ENCODE results near the gene LYSMD3. TPM values are rescaled to one million over a fixed set of nuclear protein-coding genes. Genes with fewer than 3 reads are reported as not detected.

Gene LYSMD3
- total RNA-seq, 1 donor from 2014 or later, result 13.5 TPM

GRCh38 chr5:90542827-90543519, 13.6 kb upstream of the LYSMD3 start:
- Mint-ChIP-seq H3K27ac (no peak overlapping the region), H3K27me3 (ENCODE audit: low read depth) (peaks cover 35% of the 10 kb centered on the region), H3K36me3 (ENCODE audit: low read depth) (no peaks in the 10 kb centered on the region), H3K4me3 (ENCODE audit: low read depth) (no peak overlapping the region), H3K4me1 (ENCODE audit: low read depth) (no peaks in the 10 kb centered on the region), H3K9me3 (no peaks in the 10 kb centered on the region)
- DNase-seq (ENCODE audit: low spot score), result no peak
- intact Hi-C loops (cut with micrococcal nuclease), result no loop called here

GRCh38 chr5:90534922-90535321, 5.5 kb upstream of the LYSMD3 start:
- H3K27ac Mint-ChIP-seq, result no peak overlapping the region
- H3K36me3 Mint-ChIP-seq (ENCODE audit: low read depth), result no peaks in the 10 kb centered on the region
- H3K4me3 Mint-ChIP-seq (ENCODE audit: low read depth), result no peak overlapping the region
- H3K4me1 Mint-ChIP-seq (ENCODE audit: low read depth), result no peaks in the 10 kb centered on the region
- no peaks in the 10 kb centered on the region for H3K9me3 Mint-ChIP-seq
- DNase-seq (ENCODE audit: low spot score), result no peak
- H3K27me3 Mint-ChIP-seq (ENCODE audit: low read depth), result peaks cover 31% of the 10 kb centered on the region
- intact Hi-C loops (cut with micrococcal nuclease), result loop anchor here (1.0 kb wide), 1 partner anchor 25 kb away; no protein-coding TSS in a partner anchor

GRCh38 chr5:90533794-90534193, 4.4 kb upstream of the LYSMD3 start:
- H3K27ac Mint-ChIP-seq, result no peak overlapping the region
- no peak for DNase-seq (ENCODE audit: low spot score)
- intact Hi-C loops (cut with micrococcal nuclease), result no loop called here
- no peaks in the 10 kb centered on the region for H3K4me1 Mint-ChIP-seq (ENCODE audit: low read depth)
- no peaks in the 10 kb centered on the region for H3K36me3 Mint-ChIP-seq (ENCODE audit: low read depth)
- peaks cover 27% of the 10 kb centered on the region for H3K27me3 Mint-ChIP-seq (ENCODE audit: low read depth)
- no peak overlapping the region for H3K4me3 Mint-ChIP-seq (ENCODE audit: low read depth)
- H3K9me3 Mint-ChIP-seq, result no peaks in the 10 kb centered on the region

- intact Hi-C loops (cut with micrococcal nuclease), result loop anchor here (1.0 kb wide), 1 partner anchor 92 kb away; no protein-coding TSS in a partner anchor
- Mint-ChIP-seq H3K27ac (no peak overlapping the region), H3K4me3 (ENCODE audit: low read depth) (no peak overlapping the region), H3K4me1 (ENCODE audit: low read depth) (peaks cover 19% of the 10 kb centered on the region), H3K27me3 (ENCODE audit: low read depth) (peaks cover 18% of the 10 kb centered on the region), H3K9me3 (no peaks in the 10 kb centered on the region), H3K36me3 (ENCODE audit: low read depth) (peaks cover 11% of the 10 kb centered on the region)
- DNase-seq (ENCODE audit: low spot score), result no peak
Measured at GRCh38 chr5:90530736-90531487, 1.5 kb upstream of the LYSMD3 start.

- peaks cover 19% of the 10 kb centered on the region for H3K4me1 Mint-ChIP-seq (ENCODE audit: low read depth)
- peaks cover 11% of the 10 kb centered on the region for H3K27me3 Mint-ChIP-seq (ENCODE audit: low read depth)
- no peak for DNase-seq (ENCODE audit: low spot score)
- no peaks in the 10 kb centered on the region for H3K9me3 Mint-ChIP-seq
- peaks cover 12% of the 10 kb centered on the region for H3K36me3 Mint-ChIP-seq (ENCODE audit: low read depth)
- H3K4me3 Mint-ChIP-seq (ENCODE audit: low read depth), result peak overlapping the region; percentile 98
- H3K27ac Mint-ChIP-seq, result peak overlapping the region; percentile 95
- intact Hi-C loops (cut with micrococcal nuclease), result loop anchor here (1.0 kb wide), 3 partner anchors 56 to 121 kb away; partner anchors contain the start of genes CETN3, MBLAC2 and POLR3G
Measured at GRCh38 chr5:90529939-90530677, 724 bp upstream of the LYSMD3 start.

- H3K36me3 Mint-ChIP-seq (ENCODE audit: low read depth), result peaks cover 22% of the 10 kb centered on the region
- peak overlapping the region; percentile 98 for H3K4me3 Mint-ChIP-seq (ENCODE audit: low read depth)
- intact Hi-C loops (cut with micrococcal nuclease), result loop anchor here (1.0 kb wide), 2 partner anchors 54 to 119 kb away; partner anchors contain the start of genes CETN3, MBLAC2 and POLR3G
- no peaks in the 10 kb centered on the region for H3K9me3 Mint-ChIP-seq
- H3K4me1 Mint-ChIP-seq (ENCODE audit: low read depth), result peaks cover 19% of the 10 kb centered on the region
- DNase-seq (ENCODE audit: low spot score), result no peak
- peaks cover 8% of the 10 kb centered on the region for H3K27me3 Mint-ChIP-seq (ENCODE audit: low read depth)
- H3K27ac Mint-ChIP-seq, result peak overlapping the region; percentile 67
Measured at GRCh38 chr5:90528601-90529193, 687 bp downstream of the LYSMD3 start.

GRCh38 chr5:90519081-90519480, 10.3 kb downstream of the LYSMD3 start:
- H3K9me3 Mint-ChIP-seq, result no peaks in the 10 kb centered on the region
- peaks cover 53% of the 10 kb centered on the region for H3K36me3 Mint-ChIP-seq (ENCODE audit: low read depth)
- no peak overlapping the region for H3K27ac Mint-ChIP-seq
- no peaks in the 10 kb centered on the region for H3K4me1 Mint-ChIP-seq (ENCODE audit: low read depth)
- intact Hi-C loops (cut with micrococcal nuclease), result no loop called here
- DNase-seq (ENCODE audit: low spot score), result no peak
- no peak overlapping the region for H3K4me3 Mint-ChIP-seq (ENCODE audit: low read depth)
- no peaks in the 10 kb centered on the region for H3K27me3 Mint-ChIP-seq (ENCODE audit: low read depth)

GRCh38 chr5:90518661-90519060, 10.7 kb downstream of the LYSMD3 start:
- H3K27me3 Mint-ChIP-seq (ENCODE audit: low read depth), result no peaks in the 10 kb centered on the region
- intact Hi-C loops (cut with micrococcal nuclease), result no loop called here
- H3K27ac Mint-ChIP-seq, result no peak overlapping the region
- H3K4me1 Mint-ChIP-seq (ENCODE audit: low read depth), result no peaks in the 10 kb centered on the region
- no peaks in the 10 kb centered on the region for H3K9me3 Mint-ChIP-seq
- peaks cover 49% of the 10 kb centered on the region for H3K36me3 Mint-ChIP-seq (ENCODE audit: low read depth)
- DNase-seq (ENCODE audit: low spot score), result no peak
- H3K4me3 Mint-ChIP-seq (ENCODE audit: low read depth), result no peak overlapping the region

- H3K9me3 Mint-ChIP-seq, result no peaks in the 10 kb centered on the region
- no peaks in the 10 kb centered on the region for H3K27me3 Mint-ChIP-seq (ENCODE audit: low read depth)
- H3K4me3 Mint-ChIP-seq (ENCODE audit: low read depth), result no peak overlapping the region
- no peak overlapping the region for H3K27ac Mint-ChIP-seq
- intact Hi-C loops (cut with micrococcal nuclease), result no loop called here
- H3K4me1 Mint-ChIP-seq (ENCODE audit: low read depth), result no peaks in the 10 kb centered on the region
- peaks cover 21% of the 10 kb centered on the region for H3K36me3 Mint-ChIP-seq (ENCODE audit: low read depth)
- no peak for DNase-seq (ENCODE audit: low spot score)
Measured at GRCh38 chr5:90514520-90514919, 14.9 kb downstream of the LYSMD3 start.

GRCh38 chr5:90510438-90510837, 18.9 kb downstream of the LYSMD3 start:
- Mint-ChIP-seq H3K9me3 (no peaks in the 10 kb centered on the region), H3K36me3 (ENCODE audit: low read depth) (peaks cover 5% of the 10 kb centered on the region), H3K27me3 (ENCODE audit: low read depth) (no peaks in the 10 kb centered on the region), H3K27ac (no peak overlapping the region), H3K4me1 (ENCODE audit: low read depth) (peaks cover 2% of the 10 kb centered on the region), H3K4me3 (ENCODE audit: low read depth) (no peak overlapping the region)
- DNase-seq (ENCODE audit: low spot score), result no peak
- intact Hi-C loops (cut with micrococcal nuclease), result no loop called here

GRCh38 chr5:90506221-90506620, 23.2 kb downstream of the LYSMD3 start:
- Mint-ChIP-seq H3K27me3 (ENCODE audit: low read depth) (no peaks in the 10 kb centered on the region), H3K4me3 (ENCODE audit: low read depth) (no peak overlapping the region), H3K9me3 (no peaks in the 10 kb centered on the region), H3K4me1 (ENCODE audit: low read depth) (peaks cover 2% of the 10 kb centered on the region), H3K27ac (no peak overlapping the region), H3K36me3 (ENCODE audit: low read depth) (peaks cover 5% of the 10 kb centered on the region)
- DNase-seq (ENCODE audit: low spot score), result no peak
- intact Hi-C loops (cut with micrococcal nuclease), result no loop called here

- Mint-ChIP-seq H3K4me1 (ENCODE audit: low read depth) (peaks cover 2% of the 10 kb centered on the region), H3K27me3 (ENCODE audit: low read depth) (no peaks in the 10 kb centered on the region)
- intact Hi-C loops (cut with micrococcal nuclease), result no loop called here
Measured at GRCh38 chr5:90504743-90505142, 24.6 kb downstream of the LYSMD3 start.

More at GRCh38 chr5:90504743-90505142, 24.6 kb downstream of the LYSMD3 start:
- H3K27ac Mint-ChIP-seq, result no peak overlapping the region
- H3K9me3 Mint-ChIP-seq, result no peaks in the 10 kb centered on the region
- H3K4me3 Mint-ChIP-seq (ENCODE audit: low read depth), result no peak overlapping the region
- no peak for DNase-seq (ENCODE audit: low spot score)
- H3K36me3 Mint-ChIP-seq (ENCODE audit: low read depth), result peaks cover 5% of the 10 kb centered on the region
